MCF 10A (cell line): ENCODE measurements around the gene SDC4. TPM values are rescaled to one million over a fixed set of nuclear protein-coding genes. Genes with fewer than 3 reads are reported as not detected.
A peak's percentile ranks its signal among the peaks of the same experiment; 100 is the strongest.

Experiments
- BruUV-seq: library from RNA; stranded (reverse); fragments of 400-500 nt; replicated peaks from 2 replicates; lab custom pipeline; 2021; lab: Mats Ljungman, UMichigan
- CTCF ChIA-PET: fragments of 300-600 bp; sonication (Branson Sonifier 250); formaldehyde crosslinking; extraction: SDS; loops from one replicate; lab custom pipeline; 2021; ENCODE audit warnings: antibody characterized with exemption, inconsistent platforms; lab: Yijun Ruan, JAX
- POLR2A ChIA-PET: fragments of 300-600, 350-650 bp; sonication (Branson Sonifier 250); formaldehyde crosslinking; extraction: SDS; loops from one replicate; lab custom pipeline; 2020; ENCODE audit warnings: antibody characterized with exemption, inconsistent platforms; lab: Yijun Ruan, JAX
- DNase-seq: peaks from one replicate; pipeline ENCODE4 v3.0.0-alpha.2; 2018; ENCODE audit not compliant: unreplicated experiment
- H3K27ac Mint-ChIP-seq: one replicate; pipeline ENCODE4 v1.8.0; 2022; ENCODE audit warnings: mild to moderate bottlenecking, low read depth, mixed read lengths; ENCODE audit not compliant: unreplicated experiment
- H3K27me3 Mint-ChIP-seq: one replicate; pipeline ENCODE4 v1.8.0; 2022; ENCODE audit warnings: mixed read lengths; ENCODE audit not compliant: insufficient read depth, unreplicated experiment
- H3K36me3 Mint-ChIP-seq: one replicate; pipeline ENCODE4 v1.8.0; 2022; ENCODE audit warnings: mild to moderate bottlenecking, moderate library complexity, mixed read lengths; ENCODE audit not compliant: insufficient read depth, unreplicated experiment
- H3K4me1 Mint-ChIP-seq: one replicate; pipeline ENCODE4 v1.8.0; 2022; ENCODE audit warnings: mixed read lengths; ENCODE audit not compliant: insufficient read depth, unreplicated experiment
- H3K4me3 Mint-ChIP-seq: one replicate; pipeline ENCODE4 v1.8.0; 2022; ENCODE audit warnings: mild to moderate bottlenecking, moderate library complexity, mixed read lengths; ENCODE audit not compliant: unreplicated experiment
- H3K9me3 Mint-ChIP-seq: one replicate; pipeline ENCODE4 v1.8.0; 2022; ENCODE audit warnings: mixed read lengths; ENCODE audit not compliant: unreplicated experiment
- CTCF ChIP-seq: fragments of 200-600 bp; IDR thresholded peaks from one replicate; pipeline ENCODE4 v1.8.0; 2022; ENCODE audit warnings: antibody characterized with exemption, mild to moderate bottlenecking; ENCODE audit not compliant: unreplicated experiment
- intact Hi-C: fragments of 100-400 bp; cut with micrococcal nuclease; formaldehyde crosslinking; loops from 2 replicates; pipeline ENCODE4 v1.14.1; 2022
- total RNA-seq: library from RNA; stranded (reverse); gene quantifications from 2 replicates; pipeline ENCODE4 v1.2.3, GENCODE V29; 2022

SDC4 gene
- total RNA-seq, 1 experiment from 2014 or later: 209 TPM

DNA sequence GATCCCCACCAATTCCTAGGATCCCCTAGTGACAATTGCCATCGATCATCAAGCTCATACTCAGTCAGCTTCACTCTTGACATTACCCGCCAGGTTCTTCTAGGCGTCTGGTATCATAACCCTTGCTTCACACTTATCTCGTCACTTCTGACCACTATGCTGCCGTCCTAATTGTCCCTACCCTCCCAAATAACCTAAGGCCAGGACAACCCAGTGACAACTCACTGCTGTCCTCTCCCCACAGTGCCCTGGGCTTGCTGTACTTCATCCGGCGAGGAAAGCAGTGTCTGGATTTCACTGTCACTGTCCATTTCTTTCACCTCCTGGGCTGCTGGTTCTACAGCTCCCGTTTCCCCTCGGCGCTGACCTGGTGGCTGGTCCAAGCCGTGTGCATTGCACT is 18.4 kb upstream of the SDC4 start:
- no peak overlapping the region for H3K4me3 Mint-ChIP-seq
- ChIA-PET POLR2A (interaction anchor here (0.7 to 34.6 kb wide), 5 partner anchors 8 to 49 kb away, joined by 3 to 1328 read pairs (median 4); partner anchors contain the start of genes PIGT and SDC4), CTCF (interaction anchor here (0.6 to 12.8 kb wide), 5 partner anchors 14 to 621 kb away, joined by 3 to 123 read pairs (median 5); no protein-coding TSS in a partner anchor)
- BruUV-seq: no TSS peak
- H3K27ac Mint-ChIP-seq: no peak overlapping the region
- H3K36me3 Mint-ChIP-seq: peaks cover 42% of the 10 kb centered on the region
- DNase-seq: no peak
- peaks cover 7% of the 10 kb centered on the region for H3K4me1 Mint-ChIP-seq
- no peak for TF ChIP-seq CTCF
- no peaks in the 10 kb centered on the region for H3K27me3 Mint-ChIP-seq
- no peaks in the 10 kb centered on the region for H3K9me3 Mint-ChIP-seq
- intact Hi-C loops: no loop called here

DNA sequence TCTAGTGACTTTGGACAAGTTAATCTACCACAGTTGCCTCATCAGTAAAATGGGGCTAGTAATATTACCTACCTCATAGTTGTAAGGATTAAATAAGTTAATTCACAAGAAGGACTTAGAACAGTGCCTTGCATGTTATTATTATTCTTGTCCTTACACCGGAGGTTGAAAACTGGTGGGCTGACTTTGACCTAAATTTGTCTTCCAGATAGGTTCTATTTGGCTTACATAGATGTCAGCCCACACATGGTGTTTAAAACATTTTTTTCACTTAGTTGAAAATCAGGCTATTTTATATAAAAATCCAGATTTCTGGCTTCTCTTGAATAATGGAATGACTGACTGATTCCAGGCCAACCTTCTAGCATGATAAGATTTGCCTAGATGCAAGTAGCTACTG is 18.0 kb upstream of the SDC4 start:
- peaks cover 42% of the 10 kb centered on the region for H3K36me3 Mint-ChIP-seq
- intact Hi-C loops: no loop called here
- CTCF ChIA-PET: interaction anchor here (0.6 to 12.8 kb wide), 5 partner anchors 10 to 621 kb away, joined by 3 to 123 read pairs (median 5); no protein-coding TSS in a partner anchor
- no peak overlapping the region for H3K27ac Mint-ChIP-seq
- H3K9me3 Mint-ChIP-seq: no peaks in the 10 kb centered on the region
- no TSS peak for BruUV-seq
- H3K27me3 Mint-ChIP-seq: no peaks in the 10 kb centered on the region
- no peak for TF ChIP-seq CTCF
- POLR2A ChIA-PET: interaction anchor here (0.7 to 34.6 kb wide), 5 partner anchors 8 to 49 kb away, joined by 3 to 1328 read pairs (median 4); partner anchors contain the start of genes PIGT and SDC4
- no peak overlapping the region for H3K4me3 Mint-ChIP-seq
- DNase-seq: no peak
- peaks cover 7% of the 10 kb centered on the region for H3K4me1 Mint-ChIP-seq

- Mint-ChIP-seq H3K36me3 (peaks cover 42% of the 10 kb centered on the region), H3K27ac (no peak overlapping the region), H3K9me3 (no peaks in the 10 kb centered on the region), H3K27me3 (no peaks in the 10 kb centered on the region), H3K4me3 (peak overlapping the region; percentile 20), H3K4me1 (peaks cover 7% of the 10 kb centered on the region)
- TF ChIP-seq CTCF: no peak
- DNase-seq: no peak
- BruUV-seq: no TSS peak
- CTCF ChIA-PET: interaction anchor here (0.6 to 12.8 kb wide), 8 partner anchors 11 to 419 kb away, joined by 3 to 123 read pairs (median 3); no protein-coding TSS in a partner anchor
- intact Hi-C loops: no loop called here
- POLR2A ChIA-PET: interaction anchor here (0.9 to 34.6 kb wide), 4 partner anchors 9 to 51 kb away, joined by 3 to 1328 read pairs (median 24); partner anchors contain the start of genes PIGT and SDC4
These were observed 17.3 kb upstream of the SDC4 start for GRCh38 chr20:45365444-45365970.
